ENCODE measurements around the gene LRP2. TPM values are rescaled to one million over a fixed set of nuclear protein-coding genes. Genes with fewer than 3 reads are reported as not detected.
"Not testable (repeated sequence)": the region's sequence is repeated elsewhere in the genome, so short reads cannot be mapped to it uniquely, and the experiment has no call there.

LRP2 gene
- total RNA-seq, 2 donors from 2014 or later = 0.05 TPM; not detected in 1

DNA sequence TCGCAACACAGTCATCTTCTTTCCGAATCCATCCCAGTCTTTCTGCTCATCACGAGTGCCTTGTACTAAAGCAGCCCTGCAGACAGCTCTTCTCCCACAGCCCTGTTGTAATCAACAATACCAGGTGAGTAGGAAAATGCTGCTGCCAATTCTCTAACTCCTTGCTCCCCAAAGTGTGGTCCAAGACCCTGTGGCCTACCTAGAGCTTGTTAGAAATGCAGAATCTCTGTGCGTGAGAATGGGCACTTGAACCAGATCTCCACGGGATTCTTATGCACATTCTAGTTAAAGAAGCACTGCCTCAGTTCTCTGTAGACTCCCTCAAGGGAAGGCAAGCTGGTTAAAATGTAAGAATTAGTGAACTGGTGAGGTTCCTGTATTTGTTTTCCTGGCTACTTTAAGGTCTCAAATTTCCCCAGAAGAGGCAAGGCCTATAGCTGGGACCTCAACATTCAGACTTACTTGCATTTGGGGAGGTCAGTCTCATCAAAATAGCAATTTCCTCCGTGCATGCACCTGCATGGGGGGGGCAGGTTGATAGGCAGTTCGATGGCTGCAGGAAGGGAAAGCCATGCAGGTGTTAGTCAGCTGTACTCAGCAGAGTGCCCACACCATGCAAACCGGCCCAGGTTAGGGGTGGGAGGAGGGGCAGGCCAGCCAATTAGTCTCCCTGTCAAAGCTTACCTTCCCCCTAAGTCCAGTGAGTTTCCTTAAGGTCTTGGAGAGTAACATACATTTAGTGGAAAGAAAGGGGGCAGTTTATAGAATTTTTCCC lies 222.2 kb downstream of the LRP2 start:
- no peaks in the 10 kb centered on the region for H3K27me3 ChIP-seq
- H3K4me1 ChIP-seq = no peaks in the 10 kb centered on the region
- no peak for DNase-seq
- H3K9ac ChIP-seq (ENCODE audit: low read depth in 2 of 2, low read length in 2 of 2) = no peak overlapping the region
- intact Hi-C loops (cut with DNase I) = loop anchor here (5.0 kb wide), 2 partner anchors 33 to 188 kb away; no protein-coding TSS in a partner anchor
- no peak overlapping the region for H3K27ac ChIP-seq
- H3K36me3 ChIP-seq = no peaks in the 10 kb centered on the region
- TF ChIP-seq, protein P1, sequence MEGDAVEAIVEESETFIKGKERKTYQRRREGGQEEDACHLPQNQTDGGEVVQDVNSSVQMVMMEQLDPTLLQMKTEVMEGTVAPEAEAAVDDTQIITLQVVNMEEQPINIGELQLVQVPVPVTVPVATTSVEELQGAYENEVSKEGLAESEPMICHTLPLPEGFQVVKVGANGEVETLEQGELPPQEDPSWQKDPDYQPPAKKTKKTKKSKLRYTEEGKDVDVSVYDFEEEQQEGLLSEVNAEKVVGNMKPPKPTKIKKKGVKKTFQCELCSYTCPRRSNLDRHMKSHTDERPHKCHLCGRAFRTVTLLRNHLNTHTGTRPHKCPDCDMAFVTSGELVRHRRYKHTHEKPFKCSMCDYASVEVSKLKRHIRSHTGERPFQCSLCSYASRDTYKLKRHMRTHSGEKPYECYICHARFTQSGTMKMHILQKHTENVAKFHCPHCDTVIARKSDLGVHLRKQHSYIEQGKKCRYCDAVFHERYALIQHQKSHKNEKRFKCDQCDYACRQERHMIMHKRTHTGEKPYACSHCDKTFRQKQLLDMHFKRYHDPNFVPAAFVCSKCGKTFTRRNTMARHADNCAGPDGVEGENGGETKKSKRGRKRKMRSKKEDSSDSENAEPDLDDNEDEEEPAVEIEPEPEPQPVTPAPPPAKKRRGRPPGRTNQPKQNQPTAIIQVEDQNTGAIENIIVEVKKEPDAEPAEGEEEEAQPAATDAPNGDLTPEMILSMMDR (IDR thresholded peaks at IDR 0.05) = no peak
- H3K4me3 ChIP-seq = no peak overlapping the region
- no peaks in the 10 kb centered on the region for H3K9me3 ChIP-seq

DNA sequence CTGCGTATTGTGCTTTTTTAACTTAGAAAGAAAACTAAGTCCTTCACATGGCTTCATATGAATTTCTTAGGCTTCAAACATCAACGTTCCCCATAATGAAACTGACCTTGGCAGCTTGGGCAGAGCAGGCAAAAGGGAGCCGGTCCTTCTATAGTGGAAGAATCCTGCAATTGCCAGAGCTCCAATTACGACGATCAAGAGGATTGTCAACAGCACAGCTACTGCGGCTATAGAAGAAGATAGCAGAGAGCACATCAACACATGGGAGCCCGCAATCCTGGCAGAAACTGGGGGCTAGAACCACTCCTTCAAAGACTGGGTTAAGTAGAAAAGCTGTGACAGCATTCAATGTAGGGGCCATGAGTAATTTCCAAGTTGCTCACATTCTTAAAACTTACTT lies 223.2 kb downstream of the LRP2 start:
- Histone ChIP-seq H3K4me3 (no peak overlapping the region), H3K27me3 (no peaks in the 10 kb centered on the region), H3K36me3 (no peaks in the 10 kb centered on the region), H3K27ac (no peak overlapping the region), H3K4me1 (no peaks in the 10 kb centered on the region), H3K9ac (ENCODE audit: low read depth in 2 of 2, low read length in 2 of 2) (no peak overlapping the region), H3K9me3 (no peaks in the 10 kb centered on the region)
- intact Hi-C loops (cut with DNase I) = no loop called here
- TF ChIP-seq, protein P1 (IDR thresholded peaks at IDR 0.05) = no peak
- DNase-seq = no peak

DNA sequence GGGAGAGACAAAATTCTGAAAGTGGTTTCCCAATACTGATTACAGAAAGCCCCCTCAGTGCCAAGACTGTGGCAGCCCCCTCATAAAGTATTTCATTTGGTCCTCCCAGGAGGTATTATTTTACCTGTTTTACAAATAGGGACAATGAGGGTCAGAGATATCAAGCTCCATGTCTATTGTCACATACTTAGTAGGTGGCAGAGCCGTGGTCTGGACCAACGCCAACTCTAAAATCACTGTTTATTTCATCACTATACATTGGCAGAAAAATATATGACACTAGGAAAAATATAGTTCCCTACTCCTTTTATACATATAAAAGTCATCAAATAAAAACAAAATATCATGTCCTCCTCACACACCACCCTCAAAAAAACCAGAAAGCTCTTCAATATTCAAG lies 224.4 kb downstream of the LRP2 start:
- intact Hi-C loops (cut with DNase I) = no loop called here
- TF ChIP-seq, protein P1 (IDR thresholded peaks at IDR 0.05) = no peak
- DNase-seq = no peak
- no peak overlapping the region for H3K9ac ChIP-seq (ENCODE audit: low read depth in 2 of 2, low read length in 2 of 2)
- H3K36me3 ChIP-seq = no peaks in the 10 kb centered on the region
- no peaks in the 10 kb centered on the region for H3K9me3 ChIP-seq
- H3K27ac ChIP-seq = no peak overlapping the region
- H3K27me3 ChIP-seq = no peaks in the 10 kb centered on the region
- H3K4me1 ChIP-seq = no peaks in the 10 kb centered on the region
- no peak overlapping the region for H3K4me3 ChIP-seq

DNA sequence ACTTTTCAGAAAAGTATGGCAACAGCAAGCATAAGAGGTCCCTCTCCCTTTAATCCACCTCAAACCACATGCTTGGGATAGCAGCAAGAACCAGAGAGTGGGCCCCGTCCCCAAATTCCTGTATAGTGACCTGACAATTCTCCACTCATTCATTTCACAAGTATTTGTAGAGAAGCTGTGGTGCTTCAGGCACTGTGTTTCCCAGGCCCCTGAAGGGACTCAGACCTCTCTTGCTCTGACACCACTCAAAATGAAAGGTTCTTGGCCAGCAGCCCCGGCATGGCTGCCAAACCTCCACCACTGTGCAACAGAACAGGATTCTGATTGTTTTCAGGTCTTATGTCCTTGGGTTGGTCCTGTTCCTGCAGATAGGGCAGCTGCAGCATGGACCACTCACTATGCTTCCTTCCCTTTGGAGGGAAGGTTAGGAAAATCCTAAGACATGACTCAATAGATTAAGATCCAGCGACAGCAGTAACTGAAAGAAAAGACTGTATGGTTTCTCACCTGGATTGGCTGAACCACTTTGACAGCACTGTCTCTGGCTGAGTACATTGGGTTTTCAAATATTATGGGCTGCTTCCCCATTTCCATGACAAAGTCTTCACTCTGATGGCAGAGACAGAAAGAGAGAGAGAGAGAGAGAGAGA lies 225.3 kb downstream of the LRP2 start:
- no peak for DNase-seq
- H3K27me3 ChIP-seq = no peaks in the 10 kb centered on the region
- intact Hi-C loops (cut with DNase I) = no loop called here
- no peaks in the 10 kb centered on the region for H3K36me3 ChIP-seq
- no peak overlapping the region for H3K9ac ChIP-seq (ENCODE audit: low read depth in 2 of 2, low read length in 2 of 2)
- H3K9me3 ChIP-seq = no peaks in the 10 kb centered on the region
- TF ChIP-seq, protein P1 (IDR thresholded peaks at IDR 0.05) = no peak
- no peaks in the 10 kb centered on the region for H3K4me1 ChIP-seq
- no peak overlapping the region for H3K4me3 ChIP-seq
- H3K27ac ChIP-seq = no peak overlapping the region

DNA sequence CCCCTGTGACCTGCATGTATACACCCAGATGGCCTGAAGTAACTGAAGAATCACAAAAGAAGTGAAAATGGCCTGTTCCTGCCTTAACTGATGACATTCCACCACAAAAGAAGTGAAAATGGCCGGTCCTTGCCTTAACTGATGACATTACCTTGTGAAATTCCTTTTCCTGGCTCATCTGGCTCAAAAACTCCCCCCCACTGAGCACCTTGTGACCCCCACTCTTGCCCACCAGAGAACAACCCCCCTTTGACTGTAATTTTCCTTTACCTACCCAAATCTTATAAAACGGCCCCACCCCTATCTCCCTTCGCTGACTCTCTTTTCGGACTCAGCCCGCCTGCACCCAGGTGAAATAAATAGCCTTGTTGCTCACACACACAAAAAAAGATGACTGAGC lies 225.9 kb downstream of the LRP2 start:
- H3K9me3 ChIP-seq; H3K4me3 ChIP-seq; intact Hi-C loops (cut with DNase I); H3K27ac ChIP-seq; H3K36me3 ChIP-seq; H3K9ac ChIP-seq (ENCODE audit: low read depth in 2 of 2, low read length in 2 of 2); H3K27me3 ChIP-seq; DNase-seq; H3K4me1 ChIP-seq: not testable (repeated sequence)

GRCh38 chr2:169134272-169134671 lies 228.1 kb downstream of the LRP2 start:
- H3K9ac ChIP-seq (ENCODE audit: low read depth in 2 of 2, low read length in 2 of 2); DNase-seq; intact Hi-C loops (cut with DNase I); H3K27ac ChIP-seq; H3K4me1 ChIP-seq; H3K27me3 ChIP-seq; H3K36me3 ChIP-seq; H3K9me3 ChIP-seq; H3K4me3 ChIP-seq: not testable (repeated sequence)
